Measurements from ENCODE around the gene MAPK14.
"Not testable (repeated sequence)": the region's sequence is repeated elsewhere in the genome, so short reads cannot be mapped to it uniquely, and the experiment has no call there.

MAPK14 gene

GRCh38 chr6:36082318-36082717, 54.7 kb downstream of the MAPK14 start:
- TF ChIP-seq, protein P1, sequence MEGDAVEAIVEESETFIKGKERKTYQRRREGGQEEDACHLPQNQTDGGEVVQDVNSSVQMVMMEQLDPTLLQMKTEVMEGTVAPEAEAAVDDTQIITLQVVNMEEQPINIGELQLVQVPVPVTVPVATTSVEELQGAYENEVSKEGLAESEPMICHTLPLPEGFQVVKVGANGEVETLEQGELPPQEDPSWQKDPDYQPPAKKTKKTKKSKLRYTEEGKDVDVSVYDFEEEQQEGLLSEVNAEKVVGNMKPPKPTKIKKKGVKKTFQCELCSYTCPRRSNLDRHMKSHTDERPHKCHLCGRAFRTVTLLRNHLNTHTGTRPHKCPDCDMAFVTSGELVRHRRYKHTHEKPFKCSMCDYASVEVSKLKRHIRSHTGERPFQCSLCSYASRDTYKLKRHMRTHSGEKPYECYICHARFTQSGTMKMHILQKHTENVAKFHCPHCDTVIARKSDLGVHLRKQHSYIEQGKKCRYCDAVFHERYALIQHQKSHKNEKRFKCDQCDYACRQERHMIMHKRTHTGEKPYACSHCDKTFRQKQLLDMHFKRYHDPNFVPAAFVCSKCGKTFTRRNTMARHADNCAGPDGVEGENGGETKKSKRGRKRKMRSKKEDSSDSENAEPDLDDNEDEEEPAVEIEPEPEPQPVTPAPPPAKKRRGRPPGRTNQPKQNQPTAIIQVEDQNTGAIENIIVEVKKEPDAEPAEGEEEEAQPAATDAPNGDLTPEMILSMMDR (IDR thresholded peaks at IDR 0.05; ENCODE audit: low read length, missing control alignments) = no peak
- DNase-seq (ENCODE audit: low read depth) = no peak
- H3K4me3 ChIP-seq (replicated peaks; ENCODE audit: low read depth, low read length) = no peak overlapping the region

GRCh38 chr6:36083446-36083845, 55.8 kb downstream of the MAPK14 start:
- DNase-seq (ENCODE audit: low read depth) = no peak
- no peak overlapping the region for H3K4me3 ChIP-seq (replicated peaks; ENCODE audit: low read depth, low read length)
- TF ChIP-seq, protein P1 (IDR thresholded peaks at IDR 0.05; ENCODE audit: low read length, missing control alignments) = no peak

- H3K4me3 ChIP-seq (replicated peaks; ENCODE audit: low read depth, low read length); DNase-seq (ENCODE audit: low read depth): not testable (repeated sequence)
These were observed 60.6 kb downstream of the MAPK14 start for GRCh38 chr6:36088204-36088603.

- TF ChIP-seq, protein P1 (IDR thresholded peaks at IDR 0.05; ENCODE audit: low read length, missing control alignments) = no peak
- DNase-seq (ENCODE audit: low read depth) = no peak
These were observed 61.4 kb downstream of the MAPK14 start for GRCh38 chr6:36089048-36089447.

DNA sequence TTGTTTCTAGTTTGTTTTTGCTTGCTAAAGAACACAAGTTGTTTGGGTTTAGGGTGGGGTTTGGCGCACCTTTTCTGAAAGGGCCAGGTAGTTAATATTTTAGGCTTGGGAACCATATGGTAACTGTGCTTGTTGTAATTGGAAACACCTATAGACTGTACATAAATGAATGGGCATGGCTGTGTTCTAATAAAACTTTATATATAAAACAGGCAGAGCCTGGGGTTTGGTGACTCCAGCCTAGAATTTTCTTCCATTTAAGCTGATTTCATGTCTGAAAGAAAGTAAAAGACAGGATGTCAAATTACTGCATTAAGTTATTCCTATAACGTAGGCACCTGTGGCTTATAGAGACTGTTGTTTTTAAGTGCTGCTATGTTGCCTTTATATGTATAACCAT, 66.6 kb downstream of the MAPK14 start:
- no peak for DNase-seq (ENCODE audit: low read depth)
- TF ChIP-seq, protein P1 (IDR thresholded peaks at IDR 0.05; ENCODE audit: low read length, missing control alignments) = no peak
- no peak overlapping the region for H3K4me3 ChIP-seq (replicated peaks; ENCODE audit: low read depth, low read length)

More at GRCh38 chr6:36089048-36089447, 61.4 kb downstream of the MAPK14 start:
- H3K4me3 ChIP-seq (replicated peaks; ENCODE audit: low read depth, low read length) = no peak overlapping the region

- peak; percentile 82 for DNase-seq (ENCODE audit: low read depth)
- TF ChIP-seq, protein P1 (IDR thresholded peaks at IDR 0.05; ENCODE audit: low read length, missing control alignments) = peak; percentile 94
- no peak overlapping the region for H3K4me3 ChIP-seq (replicated peaks; ENCODE audit: low read depth, low read length)
These were observed 67.3 kb downstream of the MAPK14 start for GRCh38 chr6:36094753-36095496.

DNA sequence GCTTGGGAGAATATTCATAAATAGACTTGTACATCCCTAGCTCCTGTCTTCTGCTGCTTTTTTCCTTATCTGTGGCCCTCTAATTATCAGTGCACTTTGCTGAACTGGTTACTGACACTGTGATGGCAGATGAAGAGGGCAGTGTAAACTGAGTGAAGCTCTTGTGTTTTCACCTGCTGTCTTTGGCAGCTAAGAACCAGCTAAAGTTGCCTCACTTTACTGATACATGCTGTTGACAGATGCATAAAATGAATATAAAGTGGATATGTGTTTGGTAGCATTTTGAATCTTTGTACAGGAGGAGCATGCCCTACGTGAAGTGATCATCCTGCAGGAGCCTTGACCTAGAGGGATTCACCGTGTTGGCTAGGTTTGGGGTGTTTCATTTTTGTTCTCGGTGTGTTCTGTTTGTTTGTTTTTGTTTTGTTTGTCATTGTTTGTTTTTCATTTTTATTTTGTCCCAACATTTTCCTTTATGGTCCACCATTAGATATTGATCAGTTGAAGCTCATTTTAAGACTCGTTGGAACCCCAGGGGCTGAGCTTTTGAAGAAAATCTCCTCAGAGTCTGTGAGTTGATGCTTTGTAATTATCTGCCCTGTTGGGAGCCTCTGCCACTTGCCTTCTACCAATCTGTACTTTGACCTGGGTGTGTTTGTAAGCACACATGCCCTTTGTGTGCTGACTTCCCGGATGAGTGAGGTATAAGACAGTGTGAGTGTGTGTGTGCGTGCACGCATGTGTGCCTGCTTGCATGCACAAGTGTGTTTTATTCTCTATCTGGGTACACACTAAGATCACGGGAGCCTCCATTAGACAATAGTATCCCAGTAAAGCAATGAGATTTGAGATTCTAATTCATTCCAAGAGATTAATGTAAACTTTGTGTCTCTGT, 68.1 kb downstream of the MAPK14 start:
- TF ChIP-seq, protein P1 (IDR thresholded peaks at IDR 0.05; ENCODE audit: low read length, missing control alignments) = no peak
- no peak for DNase-seq (ENCODE audit: low read depth)
- no peak overlapping the region for H3K4me3 ChIP-seq (replicated peaks; ENCODE audit: low read depth, low read length)

All from fibroblast of pulmonary artery (primary cell).